Activated CD4-positive, alpha-beta T cell treated with anti-CD3 and anti-CD28 coated beads, Interleukin-2, amount 50 U/mL, for 16 hours (primary cell): ENCODE results near the gene NECAP2.

ENCODE experiments used
- DNase-seq: peaks from one replicate; pipeline ENCODE4 v3.0.0-alpha.2; 2020

Gene NECAP2

GRCh38 chr1:16440470-16441281, at the start of gene NECAP2:
TSS of gene NECAP2 (plus strand) at chr1:16440724. CDS start at chr1:16440762, 38 bp downstream.
- DNase-seq: peak; percentile 96

GRCh38 chr1:16391411-16391810, 49.1 kb upstream of the NECAP2 start:
- peak; percentile 48 for DNase-seq

DNA sequence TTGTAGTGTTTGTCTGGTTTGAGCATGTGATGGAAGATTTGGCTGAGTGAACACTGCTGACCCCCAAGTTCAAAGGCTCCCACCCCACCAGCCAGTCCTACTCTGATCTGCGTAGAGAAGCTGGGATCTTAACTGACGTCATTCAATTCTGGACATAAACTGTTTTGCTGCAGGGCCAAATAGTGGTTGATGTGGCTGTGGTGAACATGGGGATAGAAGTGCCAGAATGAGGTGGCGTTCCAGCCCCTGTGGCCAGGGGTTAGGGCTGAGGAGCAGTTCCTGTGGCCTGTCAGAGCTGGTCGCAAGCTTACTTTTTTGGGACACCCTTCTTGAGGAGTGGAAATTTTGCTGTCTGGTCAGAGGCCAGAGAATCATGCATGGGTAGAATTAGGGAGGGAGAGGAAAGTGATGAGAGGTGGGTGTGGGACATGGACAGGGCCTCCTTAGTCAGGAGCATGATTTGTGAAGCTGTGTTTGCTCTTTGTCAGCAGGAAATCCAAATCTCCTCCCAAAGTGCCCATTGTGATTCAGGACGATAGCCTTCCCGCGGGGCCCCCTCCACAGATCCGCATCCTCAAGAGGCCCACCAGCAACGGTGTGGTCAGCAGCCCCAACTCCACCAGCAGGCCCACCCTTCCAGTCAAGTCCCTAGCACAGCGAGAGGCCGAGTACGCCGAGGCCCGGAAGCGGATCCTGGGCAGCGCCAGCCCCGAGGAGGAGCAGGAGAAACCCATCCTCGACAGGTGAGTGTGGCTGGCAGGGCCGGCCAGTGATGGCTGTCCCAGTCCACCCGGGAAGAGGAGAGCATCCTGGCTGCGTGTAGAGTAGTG, 47.6 kb upstream of the NECAP2 start:
- no peak for DNase-seq

- no peak for DNase-seq
Measured at GRCh38 chr1:16393570-16394521, 46.7 kb upstream of the NECAP2 start.

GRCh38 chr1:16394977-16395376, 45.5 kb upstream of the NECAP2 start:
- DNase-seq: no peak

DNA sequence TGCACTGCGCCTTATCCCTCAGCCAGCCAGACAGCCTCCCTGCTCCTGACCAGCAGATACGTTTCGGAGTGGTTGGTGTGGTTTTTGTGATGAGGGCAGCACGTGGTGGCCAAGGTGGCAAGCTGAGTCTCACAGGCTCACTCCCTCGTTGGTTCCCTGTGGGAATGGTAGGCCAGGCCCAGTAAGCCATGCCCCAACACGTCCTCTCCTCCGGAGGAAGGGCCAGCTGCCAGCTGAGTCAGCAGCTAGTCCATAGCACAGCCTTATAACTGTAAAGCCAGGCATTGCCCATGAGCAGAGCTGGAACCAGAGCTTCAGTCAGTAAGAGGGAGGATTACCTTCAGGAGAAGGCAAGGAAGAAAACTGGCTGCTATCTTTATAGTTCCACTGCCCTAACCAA, 43.9 kb upstream of the NECAP2 start:
- DNase-seq: no peak

- DNase-seq: no peak
Measured at GRCh38 chr1:16397120-16397519, 43.4 kb upstream of the NECAP2 start.

GRCh38 chr1:16398371-16398953, 42.1 kb upstream of the NECAP2 start:
- DNase-seq: no peak

- DNase-seq: no peak
Measured at GRCh38 chr1:16402742-16403141, 37.8 kb upstream of the NECAP2 start.

DNA sequence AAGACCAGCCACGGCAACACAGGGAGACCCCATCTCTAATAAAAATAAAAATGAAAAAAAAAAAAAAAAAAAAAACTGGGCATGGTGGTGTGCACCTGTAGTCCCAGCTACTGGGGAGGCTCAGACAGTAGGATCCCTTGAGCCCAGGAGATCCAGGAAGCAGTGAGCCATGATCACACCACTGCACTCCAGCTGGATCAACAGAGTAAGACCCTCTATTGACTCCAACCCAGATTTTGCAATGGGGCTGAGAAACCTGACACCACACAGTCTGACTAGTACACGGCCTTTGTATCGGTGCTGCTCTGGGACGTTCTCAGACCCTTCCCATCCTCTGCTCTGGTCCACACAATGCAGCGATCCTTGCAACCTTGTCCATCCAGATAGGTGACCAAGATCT, 35.1 kb upstream of the NECAP2 start:
- no peak for DNase-seq

DNA sequence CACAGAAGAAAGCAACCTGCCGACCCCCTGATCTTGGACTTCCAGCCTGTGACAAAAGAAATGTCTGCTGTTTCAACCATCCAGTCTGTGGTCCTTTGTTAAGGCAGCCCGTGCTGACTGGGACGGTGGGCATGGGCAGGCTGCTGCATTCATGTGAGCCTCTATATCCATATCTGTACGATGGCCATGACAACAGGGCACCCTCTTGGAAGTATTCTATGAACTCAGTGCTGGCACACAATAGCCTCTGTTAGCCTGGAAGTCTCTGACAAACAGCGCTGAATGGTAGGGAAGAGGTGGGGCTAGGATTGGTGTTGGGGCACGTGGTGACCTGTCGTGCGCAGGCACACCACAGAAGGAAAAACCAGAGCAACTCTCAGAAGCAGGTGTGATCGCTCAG, 33.7 kb upstream of the NECAP2 start:
- no peak for DNase-seq

DNA sequence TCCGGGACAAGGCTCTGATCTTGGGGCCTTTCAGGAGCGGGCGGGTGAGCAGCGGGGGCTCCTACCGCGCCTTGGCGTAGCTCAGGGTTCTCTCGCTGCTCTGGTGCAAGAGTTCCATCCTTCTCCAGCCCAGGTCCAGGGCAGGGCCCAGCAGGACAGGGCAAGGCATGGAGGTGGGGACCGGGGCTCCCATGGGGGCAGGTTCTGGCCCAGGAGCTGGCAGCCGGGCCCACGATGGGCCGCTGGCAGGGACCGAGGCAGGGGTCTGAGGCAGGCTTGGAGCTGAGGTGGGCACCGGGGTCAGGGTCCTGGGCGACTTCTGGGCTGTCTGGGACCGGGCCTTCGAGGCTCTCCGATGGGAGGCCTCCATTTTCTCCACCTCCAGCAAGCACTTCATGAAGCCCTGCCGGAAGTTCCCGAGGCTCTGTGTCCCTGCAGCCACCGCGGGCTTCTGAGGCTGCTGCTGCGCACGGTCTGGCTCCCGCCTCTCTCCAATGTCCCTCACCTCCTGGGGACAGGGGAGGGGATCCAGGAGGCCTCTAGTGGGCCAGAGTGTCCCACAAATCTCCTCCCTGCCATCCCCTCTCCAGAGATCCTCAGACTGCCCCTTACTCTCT, 30.9 kb upstream of the NECAP2 start:
- no peak for DNase-seq

- no peak for DNase-seq
Measured at GRCh38 chr1:16410803-16411202, 29.7 kb upstream of the NECAP2 start.

- DNase-seq: no peak
Measured at GRCh38 chr1:16413191-16413590, 27.3 kb upstream of the NECAP2 start.

DNA sequence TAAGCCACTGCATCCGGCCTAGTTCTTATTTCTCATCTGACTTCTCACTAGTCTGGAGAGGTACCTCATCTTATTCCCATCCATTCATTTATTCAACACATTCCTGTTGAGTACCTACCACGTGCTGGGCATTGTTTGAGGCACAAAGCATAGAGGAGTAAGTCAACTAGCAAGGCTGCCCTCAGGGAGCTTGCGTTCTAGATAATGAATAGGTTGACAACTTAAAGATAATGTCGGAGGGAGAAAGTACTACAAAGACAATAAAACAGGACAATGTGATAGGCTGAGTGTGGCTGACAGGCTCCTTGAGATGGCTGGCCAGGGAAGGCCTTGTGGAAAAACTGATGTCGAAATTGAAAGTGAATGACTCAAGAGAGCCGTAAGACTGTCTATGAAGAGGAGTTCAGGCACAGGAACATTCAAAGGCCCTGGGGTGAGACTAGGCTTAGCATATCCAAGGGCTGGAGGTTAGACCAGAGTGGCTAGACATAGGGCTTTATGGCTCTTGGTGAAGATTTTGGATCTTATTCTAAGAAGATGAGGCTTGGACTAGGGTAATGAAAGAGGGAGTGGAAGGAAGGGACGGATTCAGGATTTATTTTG, 21.6 kb upstream of the NECAP2 start:
- peak; percentile 30 for DNase-seq

- DNase-seq: peak; percentile 89
Measured at GRCh38 chr1:16420424-16421118, 20.0 kb upstream of the NECAP2 start.

- DNase-seq: peak; percentile 12
Measured at GRCh38 chr1:16421201-16421600, 19.3 kb upstream of the NECAP2 start.

- no peak for DNase-seq
Measured at GRCh38 chr1:16422041-16422440, 18.5 kb upstream of the NECAP2 start.

DNA sequence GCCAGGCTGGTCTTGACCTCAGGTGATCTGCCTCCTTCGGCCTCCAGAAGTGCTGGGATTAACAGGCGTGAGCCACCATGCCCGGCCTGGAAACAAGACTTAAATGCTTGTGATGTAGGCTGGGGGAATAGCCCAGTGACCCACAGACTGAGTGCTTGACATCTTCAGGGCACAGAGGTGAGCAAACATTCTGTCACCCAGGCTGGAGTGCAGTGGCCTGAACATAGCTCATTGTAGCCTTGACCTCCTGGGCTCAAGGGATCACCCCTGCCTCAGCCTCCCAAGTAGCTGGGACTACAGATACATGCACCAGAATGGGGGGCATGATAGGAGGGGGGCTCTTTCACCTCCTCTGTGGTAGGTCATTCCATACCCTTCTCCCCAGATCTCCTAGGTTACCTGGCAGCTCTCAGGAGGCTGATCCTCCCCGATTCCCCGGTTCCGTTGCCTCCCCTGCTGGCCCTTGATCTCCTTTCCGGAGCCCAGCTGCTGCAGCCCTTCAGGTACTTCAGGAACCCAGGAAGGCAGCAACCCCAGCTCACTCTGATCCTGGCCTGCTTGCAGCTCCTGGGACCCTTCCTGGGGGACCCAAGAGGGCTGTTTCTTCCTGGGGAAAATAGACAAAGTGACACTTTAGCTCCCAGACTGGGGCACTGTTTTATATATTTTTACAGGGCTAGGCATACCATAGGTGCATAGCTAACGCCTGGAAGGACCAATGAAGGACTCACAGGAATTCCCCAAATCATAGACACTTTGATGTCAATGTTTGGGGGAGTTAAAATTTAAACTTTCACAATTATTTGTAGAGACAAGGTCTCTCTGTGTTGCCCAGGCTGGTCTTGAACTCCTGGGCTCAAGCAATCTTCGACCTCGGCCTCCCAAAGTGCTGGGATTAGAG, 15.1 kb upstream of the NECAP2 start:
- DNase-seq: no peak

- DNase-seq: no peak
Measured at GRCh38 chr1:16430606-16431005, 9.9 kb upstream of the NECAP2 start.
